NOMO-1 treated with DMSO at 0.1 percent for 48 hours (cell line): ENCODE measurements around the gene ZNRF1.
"Not testable (repeated sequence)": the region's sequence is repeated elsewhere in the genome, so short reads cannot be mapped to it uniquely, and the experiment has no call there.

Source experiments
- DNase-seq: peaks from one replicate; lab custom pipeline; 2025; ENCODE audit not compliant: unreplicated experiment; lab: John Stamatoyannopoulos, UW

Gene ZNRF1

DNA sequence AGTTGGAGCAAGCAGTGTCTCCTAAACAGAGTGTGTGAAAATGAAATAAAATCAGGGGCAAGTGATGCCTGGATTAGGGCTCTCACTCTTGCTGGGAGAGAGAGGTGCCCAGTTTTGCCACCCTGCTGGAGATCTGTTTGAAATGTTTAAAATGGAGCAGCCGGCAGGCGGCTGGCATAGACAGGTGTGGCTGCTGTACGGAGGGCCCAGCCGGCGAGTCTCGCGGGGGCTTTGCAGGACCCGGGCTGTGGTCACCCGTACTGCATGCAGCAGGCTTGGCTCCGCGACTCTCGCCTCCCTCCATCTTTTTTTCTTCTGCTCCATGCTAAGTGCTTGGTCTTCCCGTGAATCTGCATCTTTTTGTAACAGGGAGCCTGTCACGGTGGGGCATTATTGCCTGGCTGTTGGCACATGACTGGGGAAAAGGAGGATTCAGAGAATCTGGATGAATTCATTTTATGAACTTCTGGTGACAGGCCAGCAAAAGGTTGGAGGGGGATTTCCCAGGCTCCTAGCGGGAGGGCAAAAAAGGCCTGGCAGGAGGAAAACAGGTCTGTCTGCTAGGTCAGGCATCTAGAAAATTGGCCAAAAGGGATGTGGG lies 1.8 kb downstream of the ZNRF1 start:
- DNase-seq, result no peak

DNA sequence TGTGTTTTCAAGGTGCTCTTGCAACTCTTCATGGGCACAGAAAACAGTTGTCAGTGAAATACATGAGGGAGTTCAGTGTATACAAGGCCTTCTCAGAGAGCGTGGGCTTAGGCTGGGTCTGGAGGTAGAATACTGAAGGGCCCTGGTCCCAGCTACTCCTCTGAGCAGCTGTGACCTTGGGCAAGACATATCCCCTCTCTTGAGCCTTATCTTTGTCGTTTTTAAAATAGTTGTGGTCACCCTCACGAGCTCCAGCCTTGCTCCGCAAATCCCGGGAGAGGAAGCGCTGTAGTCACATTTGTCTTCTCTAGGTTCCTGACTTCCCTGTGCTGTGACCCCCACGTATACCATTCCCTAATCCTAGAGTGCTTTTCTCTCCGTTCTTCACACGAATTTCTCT lies 3.6 kb downstream of the ZNRF1 start:
- DNase-seq, result no peak

DNA sequence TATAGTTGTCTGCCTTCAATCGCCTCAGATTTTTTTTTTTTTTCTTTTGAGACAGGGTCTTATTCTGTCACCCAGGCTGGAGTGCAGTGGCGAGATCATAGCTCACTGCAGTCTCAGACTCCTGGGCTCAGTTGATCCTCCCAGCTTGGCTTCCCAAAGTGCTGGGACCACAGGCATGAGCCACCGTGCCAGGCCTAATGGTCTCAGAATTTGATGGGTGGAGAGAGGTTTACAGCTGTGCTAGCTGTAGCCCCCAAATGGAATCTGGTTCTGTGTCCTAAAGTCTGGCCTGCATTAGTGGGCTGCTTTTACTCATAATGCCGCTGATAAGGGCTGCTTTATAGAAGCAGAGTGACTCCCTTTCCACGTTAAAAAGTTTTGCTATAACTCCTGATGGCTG lies 5.1 kb downstream of the ZNRF1 start:
- no peak for DNase-seq

DNA sequence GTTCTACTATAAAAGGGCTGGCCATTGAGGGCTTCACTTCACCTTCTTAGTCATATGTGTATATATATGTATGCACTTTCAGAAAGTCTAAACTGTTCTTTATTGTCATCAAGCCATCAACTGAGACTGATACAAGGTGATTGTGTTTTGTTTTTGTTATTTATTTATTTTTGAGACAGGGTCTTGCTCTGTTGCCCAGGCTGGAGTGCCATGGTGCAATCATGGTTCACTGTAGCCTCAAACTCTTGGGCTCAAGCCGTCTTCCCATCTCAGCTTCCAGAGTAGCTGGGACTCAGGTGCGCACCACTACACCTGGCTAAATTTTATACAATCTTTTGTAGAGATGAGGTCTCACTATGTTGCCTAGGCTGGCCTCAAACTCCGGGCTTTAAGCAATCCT lies 5.6 kb downstream of the ZNRF1 start:
- DNase-seq, result no peak

DNA sequence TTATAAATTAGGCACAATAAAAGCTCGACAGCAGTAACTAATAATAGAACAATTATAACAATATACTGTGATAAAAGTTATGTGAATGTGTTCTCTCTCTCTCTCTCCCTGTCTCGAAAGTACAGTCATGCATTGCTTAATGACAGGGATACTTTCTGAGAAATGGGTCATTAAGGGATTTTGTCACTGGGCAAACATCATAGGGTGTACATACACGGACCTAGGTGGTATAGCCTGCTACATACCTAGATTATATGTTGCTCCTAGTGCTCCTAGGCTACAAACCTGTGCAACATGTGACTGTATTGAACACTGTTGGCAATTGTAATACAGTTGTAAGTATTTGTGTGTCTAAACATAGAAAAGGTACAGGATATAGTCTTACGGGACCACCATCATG lies 6.9 kb downstream of the ZNRF1 start:
- no peak for DNase-seq

DNA sequence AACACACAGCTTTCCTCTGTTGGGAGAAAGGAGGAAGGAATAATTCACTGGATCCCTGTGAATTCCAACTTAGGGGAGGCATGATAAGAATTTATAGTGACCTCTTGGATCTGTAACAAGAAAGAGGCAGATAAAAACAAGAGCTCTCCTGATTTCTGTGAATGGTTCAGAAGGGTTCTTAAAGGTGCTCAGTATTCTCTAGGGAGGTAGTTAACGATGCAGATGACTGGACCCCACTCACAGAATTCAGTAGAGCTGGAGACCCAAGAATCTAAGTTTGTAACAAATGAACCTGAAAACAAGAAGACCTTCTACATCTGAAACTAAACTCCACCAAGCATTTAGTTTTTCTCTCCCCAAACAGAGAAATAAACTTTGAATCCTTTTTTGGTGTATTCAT lies 8.6 kb downstream of the ZNRF1 start:
- DNase-seq, result no peak

DNA sequence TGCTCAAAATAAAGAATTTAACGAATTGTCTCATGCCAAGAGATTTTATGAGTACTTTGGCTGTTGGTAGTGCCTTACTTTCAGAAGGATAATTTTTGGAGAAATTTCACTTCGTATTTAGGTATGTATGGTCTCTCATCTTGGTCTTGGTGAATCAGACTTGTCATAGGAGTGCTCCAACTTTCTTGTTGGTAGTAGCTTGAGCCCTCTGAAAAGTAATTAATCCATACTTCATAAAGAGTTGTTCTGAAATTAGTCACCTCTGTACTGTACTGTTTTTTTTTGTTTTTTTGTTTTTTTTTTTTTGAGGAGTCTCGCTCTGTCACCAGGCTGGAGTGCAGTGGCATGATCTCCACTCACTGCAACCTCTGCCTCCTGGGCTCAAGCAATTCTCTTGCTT lies 11.6 kb downstream of the ZNRF1 start:
- no peak for DNase-seq

DNA sequence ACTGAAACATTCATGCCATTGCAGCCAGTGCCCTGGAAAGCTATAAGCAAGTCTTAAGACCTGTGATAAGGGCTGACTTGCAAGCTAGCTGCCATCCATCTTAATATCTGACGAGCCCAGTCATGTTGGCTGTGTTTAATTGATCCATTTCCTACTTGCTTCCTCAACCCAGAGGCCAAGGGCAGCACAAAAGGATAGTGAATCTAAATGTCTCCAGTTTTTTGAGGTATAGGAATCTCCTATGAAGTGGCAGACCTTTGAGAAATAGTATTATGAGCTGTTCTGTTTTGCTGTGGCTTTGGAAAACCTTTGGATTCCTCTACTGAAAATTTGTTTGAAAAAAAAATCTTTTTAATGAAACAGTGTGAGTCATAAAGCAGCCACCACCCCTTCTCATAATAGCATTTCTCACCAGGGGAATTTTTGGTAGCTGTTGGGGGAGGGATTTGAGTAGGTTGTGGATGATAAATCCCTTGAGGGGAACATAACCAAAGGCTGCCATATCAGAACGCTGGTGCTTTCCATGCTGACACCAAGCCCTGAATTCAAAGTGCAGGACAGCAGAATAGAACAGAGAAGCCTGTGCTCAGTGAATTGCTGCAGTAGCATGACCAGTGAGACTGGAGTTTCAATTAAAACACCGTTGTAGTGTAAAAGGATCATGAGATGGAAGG lies 12.9 kb downstream of the ZNRF1 start:
- DNase-seq, result peak; percentile 45

DNA sequence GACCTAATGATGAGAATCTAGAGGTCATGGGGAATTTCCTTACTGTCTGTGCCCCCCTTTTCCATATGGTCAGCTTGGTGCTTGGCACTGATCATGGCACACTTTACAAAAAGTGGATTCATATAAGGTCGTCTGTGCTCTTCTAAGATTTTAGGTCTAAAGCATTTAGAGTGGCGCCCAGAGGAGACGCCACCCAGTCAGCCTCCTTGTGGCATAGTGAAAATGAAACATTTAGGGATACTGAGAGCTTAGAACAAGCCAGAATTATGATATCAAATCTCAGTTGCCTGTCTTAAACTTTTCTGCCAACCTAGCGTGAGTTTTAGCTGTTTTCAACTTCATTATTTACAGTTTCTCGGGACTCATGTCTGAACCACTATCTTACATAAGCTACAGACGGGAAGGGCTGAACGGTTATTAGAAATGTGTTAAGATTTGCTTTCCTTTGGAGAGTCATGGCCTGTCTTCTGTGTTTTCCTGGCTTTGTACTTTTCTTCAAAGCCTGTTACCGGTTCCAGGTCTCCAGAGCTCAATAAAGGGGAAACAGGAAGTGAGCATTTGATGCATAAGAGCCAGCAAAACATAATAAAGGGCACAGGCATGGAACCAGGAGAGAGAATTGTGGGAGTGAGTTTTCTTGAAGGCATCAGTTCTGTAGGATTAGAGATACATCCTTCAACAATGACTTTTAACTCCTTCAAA lies 13.7 kb downstream of the ZNRF1 start:
- no peak for DNase-seq

DNA sequence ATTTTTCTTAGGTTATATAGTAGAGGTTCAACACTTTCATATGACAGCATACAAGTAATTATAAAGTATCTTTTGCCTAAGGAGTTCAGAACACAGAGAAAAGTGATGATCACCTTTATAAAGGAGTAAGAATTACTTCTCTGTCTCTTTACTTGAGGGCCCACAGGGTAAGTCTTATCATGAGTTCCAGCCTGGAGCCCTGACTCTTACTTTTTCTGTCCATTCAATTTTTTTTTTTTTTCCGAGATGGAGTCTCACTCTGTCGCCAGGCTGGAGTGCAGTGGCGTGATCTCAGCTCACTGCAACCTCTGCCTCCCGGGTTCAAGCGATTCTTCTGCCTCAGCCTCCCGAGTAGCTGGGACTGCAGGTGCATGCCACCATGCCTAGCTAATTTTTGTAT lies 14.3 kb downstream of the ZNRF1 start:
- not testable (repeated sequence) for DNase-seq

DNA sequence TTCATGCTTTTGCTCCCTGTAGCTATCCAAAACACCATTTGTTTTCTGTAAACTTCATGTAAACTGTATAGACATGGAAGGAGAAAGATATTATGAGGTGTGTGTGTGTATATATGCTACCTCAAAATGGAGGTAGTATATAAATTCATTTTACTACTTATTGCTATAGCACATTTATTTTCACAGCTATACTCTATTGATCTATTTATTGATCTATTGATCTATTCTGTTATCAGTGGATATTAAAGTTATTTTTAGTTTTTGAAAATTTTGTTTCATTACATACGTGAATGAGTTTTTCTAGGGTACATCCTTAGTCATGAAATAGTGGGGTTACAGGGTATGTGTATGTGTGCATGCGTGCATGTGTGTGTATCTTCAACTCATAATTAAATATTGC lies 15.5 kb downstream of the ZNRF1 start:
- no peak for DNase-seq

DNA sequence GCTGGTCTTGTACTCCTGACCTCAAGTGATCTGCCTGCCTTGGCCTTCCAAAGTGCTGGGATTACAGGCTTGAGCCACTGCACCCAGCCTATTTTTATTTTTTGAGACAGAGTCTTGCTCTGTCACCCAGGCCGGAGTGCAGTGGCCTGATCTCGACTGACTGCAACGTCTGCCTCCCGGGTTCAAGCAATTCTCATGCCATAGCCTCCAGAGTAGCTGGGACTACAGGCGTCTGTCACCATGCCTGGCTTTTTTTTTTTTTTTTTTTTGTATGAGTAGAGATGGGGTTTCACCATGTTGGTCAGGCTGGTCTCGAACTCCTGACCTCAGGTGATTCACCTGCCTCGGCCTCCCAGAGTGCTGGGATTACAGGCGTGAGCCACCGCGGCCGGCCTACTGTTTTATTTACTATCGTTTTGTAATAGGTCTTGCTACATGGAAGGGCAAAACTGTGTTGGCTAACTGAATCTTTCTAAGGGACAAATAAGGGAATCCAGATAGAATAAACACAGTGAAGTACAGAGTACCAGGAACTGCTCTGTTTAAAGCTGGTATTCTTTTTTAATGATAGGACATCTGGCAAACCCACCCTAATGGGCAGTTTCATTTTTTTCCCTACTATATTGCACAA lies 17.7 kb downstream of the ZNRF1 start:
- DNase-seq, result not testable (repeated sequence)

DNA sequence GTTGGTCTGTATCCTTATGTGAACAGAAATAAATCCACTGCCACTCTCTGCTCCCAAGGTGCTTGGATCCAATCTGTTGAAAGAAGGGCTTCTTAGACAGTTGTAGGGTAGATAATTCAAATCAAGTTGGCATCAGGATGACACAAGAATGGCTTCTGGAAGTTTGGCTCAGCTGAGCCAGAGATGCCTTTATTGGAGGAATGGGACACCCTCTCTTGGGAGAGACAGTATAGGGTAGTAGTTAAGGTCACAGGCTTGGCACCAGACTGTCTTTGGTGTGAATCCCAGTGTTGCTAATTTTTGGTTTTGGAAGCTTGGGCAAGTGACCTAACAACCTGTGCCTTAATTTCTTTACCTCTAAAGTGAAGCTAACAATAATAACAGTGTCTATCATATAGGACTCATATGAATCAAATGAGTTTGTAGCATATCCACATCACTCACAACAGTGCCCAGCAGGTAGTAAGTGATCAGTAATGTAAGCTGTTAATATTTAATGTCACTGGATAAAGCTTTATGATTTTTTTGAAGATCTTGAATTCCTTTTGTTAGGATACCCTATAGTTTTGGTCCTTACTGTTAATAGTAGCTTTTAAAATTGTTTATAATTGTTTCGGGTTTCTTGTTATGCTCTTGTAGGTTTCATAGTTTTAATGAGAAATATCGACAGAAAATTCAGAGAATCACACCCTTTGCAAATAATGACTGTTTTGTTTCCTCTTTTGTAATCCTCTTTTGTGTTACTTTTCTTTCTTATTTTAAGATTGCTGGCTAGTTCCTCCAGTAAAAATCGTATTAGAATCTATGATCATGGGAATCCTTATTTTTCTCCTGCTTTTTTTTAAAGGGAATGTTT lies 19.1 kb downstream of the ZNRF1 start:
- DNase-seq, result peak; percentile 21

DNA sequence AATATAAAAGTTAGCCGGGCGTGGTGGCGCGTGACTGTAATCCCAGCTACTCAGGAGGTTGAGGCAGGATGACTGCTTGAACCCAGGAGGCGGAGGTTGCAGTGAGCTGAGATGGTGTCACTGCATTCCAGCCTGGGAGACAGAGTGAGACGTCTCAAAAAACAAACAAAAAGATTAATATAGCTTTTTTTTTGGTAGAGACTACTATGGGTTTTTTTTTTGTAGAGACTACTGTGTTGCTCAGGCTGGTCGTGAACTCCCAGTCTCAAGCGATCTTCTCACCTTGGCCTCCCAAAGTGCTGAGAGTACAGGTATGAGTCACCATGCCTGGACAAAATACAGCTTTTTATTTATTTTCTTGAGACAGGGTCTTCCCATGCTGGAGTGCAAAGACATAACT lies 20.2 kb downstream of the ZNRF1 start:
- DNase-seq, result no peak

DNA sequence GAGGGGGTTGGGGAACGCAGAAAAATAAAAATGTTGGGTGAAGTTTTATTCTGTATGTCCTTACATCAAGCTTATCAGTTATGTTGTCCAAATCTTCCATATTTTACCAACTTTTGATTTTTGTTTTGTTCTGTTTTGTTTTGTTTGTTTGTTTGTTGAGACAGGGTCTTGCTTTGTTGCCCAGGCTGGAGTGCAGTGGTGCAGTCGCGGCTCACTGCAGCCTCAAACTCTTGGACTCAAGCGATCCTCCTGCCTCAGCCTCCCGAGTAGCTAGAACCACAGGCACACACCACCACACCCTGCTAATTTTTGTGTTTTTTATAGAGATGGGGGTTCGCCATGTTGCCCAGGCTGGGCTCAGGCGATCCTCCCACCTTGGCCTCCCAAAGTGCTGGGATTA lies 20.8 kb downstream of the ZNRF1 start:
- no peak for DNase-seq

DNA sequence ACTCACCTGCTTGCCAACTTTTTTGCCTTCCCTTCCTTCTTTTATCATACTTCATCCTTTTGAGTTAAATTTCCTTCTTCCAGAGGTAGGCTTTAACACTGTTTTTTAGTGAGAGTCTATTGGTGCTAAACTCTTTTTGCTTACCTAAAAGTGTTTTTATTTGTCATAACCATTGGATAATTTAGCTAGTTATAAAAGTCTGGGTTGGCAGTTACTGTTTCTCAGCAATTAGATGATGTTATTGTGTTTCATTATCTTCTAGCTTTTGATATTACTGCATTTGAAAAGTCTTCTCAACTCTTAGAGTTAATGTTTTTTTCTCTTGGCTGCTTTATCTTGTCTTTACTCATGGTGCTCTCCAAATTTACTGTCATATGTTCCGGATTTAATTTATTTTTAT lies 22.6 kb downstream of the ZNRF1 start:
- DNase-seq, result no peak

DNA sequence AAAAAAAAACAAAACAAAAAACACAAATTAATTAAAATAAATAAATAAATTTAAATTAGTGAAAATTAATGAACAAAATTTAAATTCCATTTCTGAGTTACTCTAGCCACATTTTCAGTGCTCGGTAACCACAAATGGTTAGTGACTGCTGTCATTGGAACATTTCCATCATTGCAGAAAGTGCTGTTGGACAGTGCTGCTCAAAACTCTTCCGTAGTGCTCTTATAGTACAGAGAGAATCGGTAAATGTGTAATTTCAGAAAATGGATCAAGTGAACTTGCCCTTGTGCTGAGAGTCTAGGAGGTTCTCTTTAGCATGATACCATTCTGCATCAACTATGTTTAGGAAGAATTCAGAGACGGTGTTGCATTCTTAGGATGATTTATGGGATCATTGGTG lies 23.7 kb downstream of the ZNRF1 start:
- DNase-seq, result no peak

DNA sequence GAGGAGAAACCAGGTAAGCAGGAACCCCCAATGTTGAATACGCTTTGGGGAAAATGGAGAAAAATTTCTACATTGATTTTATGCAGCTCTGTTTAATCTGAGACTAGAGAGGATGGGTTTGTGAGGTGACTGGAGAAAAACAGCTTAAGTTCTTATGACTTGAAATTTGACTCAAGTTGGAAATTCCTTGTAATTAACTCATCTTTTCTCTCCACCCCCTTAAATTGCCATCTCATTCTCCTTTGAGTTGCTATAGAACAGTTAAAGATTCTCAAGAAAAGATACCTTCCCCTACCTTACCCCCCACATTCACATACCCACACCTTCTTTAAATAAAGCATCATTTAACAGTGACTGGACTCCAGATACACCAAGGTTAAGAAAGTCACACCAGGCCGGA lies 24.2 kb downstream of the ZNRF1 start:
- DNase-seq, result no peak

DNA sequence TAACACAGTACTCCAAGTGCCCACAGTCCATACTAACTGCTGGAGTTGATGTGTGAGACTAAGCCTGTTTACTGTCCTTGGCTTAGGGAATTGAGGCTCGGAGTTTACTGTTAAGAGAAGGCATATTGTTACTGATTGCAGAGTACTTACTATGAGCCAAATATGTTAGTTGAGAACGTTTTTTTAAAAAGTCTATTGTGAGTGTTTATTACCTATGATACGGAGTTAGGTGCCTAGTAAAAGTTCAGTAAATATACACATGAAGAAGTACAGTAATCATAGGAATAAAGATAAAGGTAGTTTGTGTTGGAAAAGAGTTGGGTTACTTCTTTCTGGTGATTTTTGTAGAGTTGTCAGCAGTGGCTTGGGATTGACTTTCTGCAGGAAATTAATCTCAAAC lies 25.4 kb downstream of the ZNRF1 start:
- no peak for DNase-seq

DNA sequence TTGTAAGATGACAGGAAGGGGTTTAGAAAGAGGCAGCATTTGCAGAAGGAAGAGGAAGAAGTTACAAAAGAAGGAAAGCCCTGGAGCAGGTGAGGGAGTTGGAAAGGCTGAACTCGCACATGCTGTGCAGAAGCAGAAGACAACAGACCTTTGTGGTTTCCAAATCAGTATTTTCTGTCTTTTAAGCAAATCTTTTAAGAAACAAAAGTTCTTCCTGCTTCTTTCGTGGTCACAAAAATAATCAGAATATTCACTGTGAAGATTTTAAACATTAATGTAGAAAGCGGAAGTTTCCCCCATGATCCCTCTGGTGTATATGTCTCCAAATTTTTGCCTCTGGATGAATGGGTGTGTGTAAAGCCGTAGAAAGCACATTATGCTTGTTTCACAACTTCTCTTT lies 25.8 kb downstream of the ZNRF1 start:
- peak; percentile 52 for DNase-seq

DNA sequence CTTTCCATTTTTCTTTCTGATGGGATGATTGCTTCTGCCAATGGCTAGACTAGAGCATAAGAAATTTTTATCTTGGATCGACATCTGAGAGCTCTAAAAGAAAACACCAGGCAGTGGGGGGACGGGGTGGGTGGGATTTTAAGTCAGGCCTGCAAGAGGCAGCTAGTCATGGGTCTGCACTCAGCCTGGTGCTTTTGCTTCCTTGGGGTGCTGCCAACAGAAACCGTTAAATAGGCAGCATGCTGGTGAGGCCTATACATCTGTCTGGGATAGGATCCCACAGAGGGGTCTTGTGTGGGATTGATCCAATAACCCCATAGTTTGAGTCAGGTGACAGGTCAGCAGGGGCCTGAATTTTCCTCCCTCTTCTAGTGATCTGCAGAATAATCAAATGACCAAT lies 26.9 kb downstream of the ZNRF1 start:
- DNase-seq, result no peak
